Kidney capillary endothelial cell (primary cell): ENCODE results near the gene CACUL1.

Source experiments
- DNase-seq: peaks from one replicate; pipeline ENCODE4 v3.0.0-alpha.2; 2018; ENCODE audit warnings: low spot score

The CACUL1 gene

DNA sequence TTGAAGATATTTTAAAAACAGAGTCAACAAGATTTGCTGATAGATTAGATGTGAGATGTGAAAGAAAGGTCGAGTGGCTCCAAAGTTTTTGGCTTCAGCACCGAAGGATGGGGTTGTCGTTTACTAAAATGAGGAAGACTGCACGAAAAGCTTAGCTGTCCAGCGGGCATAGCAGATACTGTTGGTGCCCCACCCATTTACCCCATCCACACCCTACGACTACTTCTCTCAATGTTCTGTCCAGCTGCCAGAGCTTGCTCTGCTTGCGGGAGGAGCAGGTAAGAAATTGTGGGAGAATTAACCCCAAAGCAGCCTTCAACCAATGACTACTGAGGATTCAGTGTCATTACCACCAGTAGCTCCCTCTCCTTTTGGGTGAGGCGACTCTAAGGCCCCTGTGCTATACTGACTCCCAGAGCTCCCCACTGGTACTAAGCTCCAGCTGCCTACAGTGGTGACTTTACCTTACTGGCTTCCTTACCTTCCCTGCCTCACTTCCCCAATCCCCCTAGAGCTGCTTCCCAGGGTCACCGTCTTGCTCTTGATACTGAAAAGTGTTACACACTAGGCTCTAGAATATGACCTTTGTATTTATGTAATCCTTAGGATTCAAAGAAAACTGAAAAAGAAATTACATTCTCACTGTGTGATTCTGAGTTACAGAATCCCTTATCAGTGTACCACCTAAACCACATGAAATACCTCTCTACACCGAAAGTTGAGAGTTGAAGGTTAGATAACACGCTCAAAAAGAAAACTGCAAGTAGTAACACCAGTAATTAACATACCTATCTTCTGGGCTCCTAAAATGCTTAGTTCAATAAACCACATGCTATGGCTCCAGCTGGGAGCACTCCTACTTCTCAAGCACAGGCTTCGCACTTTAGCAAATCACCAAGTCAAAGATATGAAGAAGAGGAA is 22.3 kb downstream of the CACUL1 start:
- no peak for DNase-seq

GRCh38 chr10:118730756-118731456 is 23.9 kb downstream of the CACUL1 start:
- DNase-seq: no peak

GRCh38 chr10:118729641-118730258 is 25.0 kb downstream of the CACUL1 start:
- DNase-seq: peak; percentile 58

GRCh38 chr10:118729200-118729599 is 25.6 kb downstream of the CACUL1 start:
- DNase-seq: no peak

DNA sequence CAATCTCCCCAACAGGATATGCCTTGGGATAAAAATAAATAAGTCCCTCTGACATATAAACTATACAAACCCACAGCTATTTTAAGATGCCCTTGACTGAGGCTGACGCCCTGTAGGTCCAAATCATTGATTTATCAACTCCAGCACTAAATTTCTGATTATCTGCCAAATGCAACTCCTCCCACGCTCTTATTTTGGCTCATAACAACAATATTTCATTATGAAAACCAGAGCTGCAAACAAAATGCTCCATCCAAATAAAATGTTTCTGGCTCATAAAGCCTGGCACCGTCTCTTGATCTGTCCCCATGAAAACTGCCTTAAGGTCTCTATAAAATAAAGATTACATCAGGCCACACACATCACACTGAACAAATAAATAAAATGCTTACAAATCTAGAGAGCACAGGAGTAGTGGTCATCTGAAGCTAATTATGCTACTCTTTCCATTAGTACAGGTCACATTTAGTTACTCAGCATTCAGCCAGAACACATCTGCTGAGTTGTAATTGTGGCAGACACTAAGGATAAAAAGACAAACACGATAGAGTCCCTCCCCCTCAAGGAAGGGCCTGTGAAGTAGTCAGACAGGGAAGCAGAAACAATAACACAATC is 28.8 kb downstream of the CACUL1 start:
- DNase-seq: peak; percentile 4

DNA sequence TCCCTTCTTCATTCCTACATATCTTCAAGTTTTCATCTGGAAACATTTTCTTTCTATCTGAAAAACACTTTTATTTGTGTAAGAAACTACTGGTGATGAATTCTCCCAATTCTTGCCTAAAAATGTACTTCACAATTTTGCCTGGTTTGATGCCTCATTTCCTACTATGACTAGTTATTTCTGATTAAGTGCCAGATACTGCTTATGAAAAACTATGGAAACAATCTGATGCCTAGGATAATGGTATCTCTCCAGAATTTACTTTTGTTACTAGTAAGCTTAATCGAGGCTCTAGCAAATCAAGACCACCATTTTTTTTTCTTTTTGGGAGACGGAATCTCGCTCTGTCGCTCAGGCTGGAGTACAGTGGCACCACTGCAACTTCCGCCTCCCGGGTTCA is 31.3 kb downstream of the CACUL1 start:
- peak; percentile 44 for DNase-seq

- DNase-seq: no peak
Observed at GRCh38 chr10:118721539-118721876, 33.3 kb downstream of the CACUL1 start.

GRCh38 chr10:118720685-118721538 is 33.9 kb downstream of the CACUL1 start:
- peak; percentile 46 for DNase-seq

GRCh38 chr10:118714366-118714765 is 40.4 kb downstream of the CACUL1 start:
- DNase-seq: no peak

DNA sequence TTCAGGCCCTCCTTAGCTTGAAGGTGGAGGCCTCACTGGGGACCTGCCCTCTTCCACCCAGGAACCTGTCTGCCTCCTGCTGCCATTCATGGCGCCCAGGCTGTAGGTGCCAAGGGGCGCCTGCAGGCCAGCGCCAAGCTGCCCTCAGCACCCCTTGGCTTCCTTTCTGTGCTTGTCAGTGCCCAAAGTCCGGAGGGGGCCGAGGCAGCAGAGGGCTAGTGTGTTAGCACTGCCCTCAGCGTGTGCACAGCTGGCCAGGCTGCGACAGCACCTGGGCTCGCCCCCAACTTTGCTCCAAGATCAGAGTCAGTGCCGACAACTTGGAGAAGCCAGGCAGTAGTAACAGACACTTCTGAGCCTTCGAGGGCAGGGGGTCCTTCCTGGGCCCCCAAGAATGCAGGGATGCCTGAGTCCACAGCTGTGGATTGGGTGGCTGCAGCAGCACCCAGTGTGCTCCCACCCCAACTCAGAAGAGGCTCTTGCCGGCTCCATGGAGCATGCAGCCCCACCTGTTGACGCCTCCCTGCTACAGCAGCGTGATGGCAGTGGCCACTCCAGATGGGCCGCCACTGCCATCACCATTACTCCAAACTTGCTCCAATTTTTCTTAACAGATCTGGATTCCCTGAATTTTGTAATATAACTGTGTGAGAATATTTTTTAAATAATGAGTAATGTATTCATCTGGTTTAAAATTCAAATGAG is 41.7 kb downstream of the CACUL1 start:
- no peak for DNase-seq

GRCh38 chr10:118712080-118712479 is 42.7 kb downstream of the CACUL1 start:
- DNase-seq: no peak

DNA sequence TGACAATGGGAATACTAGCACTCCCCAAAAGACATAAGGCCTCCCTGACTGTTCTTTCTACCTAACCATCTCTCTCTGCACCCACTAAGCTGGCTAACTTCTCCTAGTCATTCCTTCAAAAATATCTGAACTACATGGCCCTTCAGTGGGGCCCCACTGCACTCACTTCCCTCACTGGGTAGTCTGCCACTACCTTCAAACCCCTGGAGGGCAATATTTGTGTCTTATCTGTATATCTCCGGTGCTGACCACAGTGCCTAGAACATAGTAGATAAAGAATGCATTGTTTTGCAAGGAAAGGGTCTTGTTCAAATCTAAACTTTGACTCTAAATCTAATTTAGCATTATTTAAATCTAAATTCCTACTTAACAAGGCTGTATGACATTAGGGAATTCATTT is 44.3 kb downstream of the CACUL1 start:
- DNase-seq: no peak

- no peak for DNase-seq
Observed at GRCh38 chr10:118708571-118708970, 46.2 kb downstream of the CACUL1 start.

DNA sequence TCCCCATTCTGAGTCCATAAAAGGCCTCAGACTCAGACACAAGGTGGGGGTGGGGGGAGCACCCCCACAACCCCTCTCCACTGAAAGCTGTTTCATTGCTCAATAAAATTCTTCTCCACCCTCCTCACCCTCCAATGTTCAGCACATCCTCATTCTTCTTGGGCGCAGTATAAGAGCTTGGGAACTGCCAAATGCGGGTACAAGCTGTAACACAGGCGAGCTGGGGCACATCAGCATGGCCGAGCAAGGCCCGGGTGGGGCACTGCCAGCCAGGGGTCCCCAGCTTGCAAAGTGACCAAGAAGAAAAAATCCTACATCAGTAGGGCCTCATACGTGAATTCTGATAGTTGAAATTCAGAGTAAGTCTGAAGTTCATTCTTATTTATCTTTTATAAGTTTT is 50.1 kb downstream of the CACUL1 start:
- DNase-seq: no peak

GRCh38 chr10:118701529-118702323 is 53.0 kb downstream of the CACUL1 start:
- DNase-seq: no peak

- DNase-seq: peak; percentile 66
Observed at GRCh38 chr10:118698421-118698820, 56.3 kb downstream of the CACUL1 start.

- DNase-seq: no peak
Observed at GRCh38 chr10:118694848-118695247, 59.9 kb downstream of the CACUL1 start.

- peak; percentile 20 for DNase-seq
Observed at GRCh38 chr10:118692872-118693271, 61.9 kb downstream of the CACUL1 start.

DNA sequence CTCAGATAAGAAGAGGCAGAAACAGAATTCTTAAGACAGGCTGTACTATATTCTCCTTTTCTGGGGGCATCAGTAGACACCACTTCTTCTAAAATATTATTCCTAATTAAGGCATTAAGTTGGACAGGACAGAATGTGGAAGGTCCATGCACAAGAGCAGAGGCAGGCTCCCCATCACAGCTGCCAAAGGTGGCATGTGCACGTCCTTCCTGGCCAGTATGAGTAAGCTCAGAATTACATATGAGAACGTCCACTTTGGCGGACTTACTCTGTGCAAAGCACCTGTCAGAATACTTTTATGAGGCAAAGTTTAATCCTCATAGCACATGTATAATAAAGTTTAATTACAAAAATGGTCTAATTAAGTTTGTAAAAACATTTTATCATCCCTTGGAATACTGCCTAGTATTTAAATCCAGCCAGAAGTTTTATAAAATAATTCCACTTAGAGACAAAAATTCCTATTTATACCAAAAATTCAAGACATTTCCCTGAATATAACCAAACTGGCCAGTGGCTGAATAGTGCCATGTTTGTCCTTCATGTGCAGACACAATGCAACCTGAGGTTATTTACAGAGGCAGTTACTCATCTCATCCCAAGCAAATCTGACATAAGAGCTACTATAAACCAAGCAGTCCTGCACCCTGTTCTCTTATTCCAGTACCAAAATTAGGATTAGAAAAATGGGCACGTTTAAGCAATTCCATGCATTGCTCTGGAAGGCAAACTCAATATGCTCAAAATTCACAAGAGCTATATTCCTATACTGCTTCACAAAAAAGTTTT is 65.5 kb downstream of the CACUL1 start:
- DNase-seq: no peak
